MCF 10A (cell line): ENCODE results near the gene TMCC1. TPM values are rescaled to one million over a fixed set of nuclear protein-coding genes. Genes with fewer than 3 reads are reported as not detected.
"Not testable (repeated sequence)": the region's sequence is repeated elsewhere in the genome, so short reads cannot be mapped to it uniquely, and the experiment has no call there.

Experiments
- BruUV-seq: library from RNA; stranded (reverse); fragments of 400-500 nt; replicated peaks from 2 replicates; lab custom pipeline; 2021; lab: Mats Ljungman, UMichigan
- CTCF ChIA-PET: fragments of 300-600 bp; sonication (Branson Sonifier 250); formaldehyde crosslinking; extraction: SDS; loops from one replicate; lab custom pipeline; 2021; ENCODE audit warnings: antibody characterized with exemption, inconsistent platforms; lab: Yijun Ruan, JAX
- POLR2A ChIA-PET: fragments of 300-600, 350-650 bp; sonication (Branson Sonifier 250); formaldehyde crosslinking; extraction: SDS; loops from one replicate; lab custom pipeline; 2020; ENCODE audit warnings: antibody characterized with exemption, inconsistent platforms; lab: Yijun Ruan, JAX
- DNase-seq: peaks from one replicate; pipeline ENCODE4 v3.0.0-alpha.2; 2018; ENCODE audit not compliant: unreplicated experiment
- H3K27ac Mint-ChIP-seq: one replicate; pipeline ENCODE4 v1.8.0; 2022; ENCODE audit warnings: mild to moderate bottlenecking, low read depth, mixed read lengths; ENCODE audit not compliant: unreplicated experiment
- H3K27me3 Mint-ChIP-seq: one replicate; pipeline ENCODE4 v1.8.0; 2022; ENCODE audit warnings: mixed read lengths; ENCODE audit not compliant: insufficient read depth, unreplicated experiment
- H3K36me3 Mint-ChIP-seq: one replicate; pipeline ENCODE4 v1.8.0; 2022; ENCODE audit warnings: mild to moderate bottlenecking, moderate library complexity, mixed read lengths; ENCODE audit not compliant: insufficient read depth, unreplicated experiment
- H3K4me1 Mint-ChIP-seq: one replicate; pipeline ENCODE4 v1.8.0; 2022; ENCODE audit warnings: mixed read lengths; ENCODE audit not compliant: insufficient read depth, unreplicated experiment
- H3K4me3 Mint-ChIP-seq: one replicate; pipeline ENCODE4 v1.8.0; 2022; ENCODE audit warnings: mild to moderate bottlenecking, moderate library complexity, mixed read lengths; ENCODE audit not compliant: unreplicated experiment
- H3K9me3 Mint-ChIP-seq: one replicate; pipeline ENCODE4 v1.8.0; 2022; ENCODE audit warnings: mixed read lengths; ENCODE audit not compliant: unreplicated experiment
- CTCF ChIP-seq: fragments of 200-600 bp; IDR thresholded peaks from one replicate; pipeline ENCODE4 v1.8.0; 2022; ENCODE audit warnings: antibody characterized with exemption, mild to moderate bottlenecking; ENCODE audit not compliant: unreplicated experiment
- intact Hi-C: fragments of 100-400 bp; cut with micrococcal nuclease; formaldehyde crosslinking; loops from 2 replicates; pipeline ENCODE4 v1.14.1; 2022
- total RNA-seq: library from RNA; stranded (reverse); gene quantifications from 2 replicates; pipeline ENCODE4 v1.2.3, GENCODE V29; 2022

Gene TMCC1
- total RNA-seq, 1 experiment from 2014 or later, result 31.2 TPM

- no peak overlapping the region for H3K4me3 Mint-ChIP-seq
These were observed 135.2 kb downstream of the TMCC1 start for GRCh38 chr3:129758306-129758705.

DNA sequence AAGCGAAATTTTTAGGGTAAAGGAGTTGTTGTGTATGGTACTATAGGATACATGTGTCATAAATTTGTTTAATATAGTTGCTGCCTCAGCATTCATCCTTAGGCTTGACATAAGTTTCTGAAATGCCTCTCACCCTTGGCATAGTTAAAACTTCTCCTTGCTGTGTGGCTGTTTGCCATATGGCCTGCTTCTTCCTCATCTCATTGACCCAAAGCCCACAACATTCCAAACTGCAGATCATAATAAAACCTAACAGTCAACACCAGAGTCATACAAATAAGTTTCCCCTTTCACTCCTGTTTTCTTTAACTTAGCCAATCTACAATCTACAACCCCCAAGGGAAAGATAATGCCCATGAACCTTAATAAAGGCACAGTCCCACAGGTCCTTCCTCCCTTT, 136.6 kb downstream of the TMCC1 start:
- no peak for DNase-seq
- no peak for TF ChIP-seq CTCF
- H3K4me3 Mint-ChIP-seq, result no peak overlapping the region
- H3K27ac Mint-ChIP-seq, result no peak overlapping the region
- no peaks in the 10 kb centered on the region for H3K27me3 Mint-ChIP-seq
- no TSS peak for BruUV-seq
- ChIA-PET CTCF (interaction anchor here (0.6 kb wide), 3 partner anchors 10 to 111 kb away, joined by 3 to 5 read pairs (median 3); no protein-coding TSS in a partner anchor), POLR2A (no interaction called here)
- intact Hi-C loops, result no loop called here
- peaks cover 9% of the 10 kb centered on the region for H3K9me3 Mint-ChIP-seq
- H3K36me3 Mint-ChIP-seq, result peaks cover 13% of the 10 kb centered on the region
- H3K4me1 Mint-ChIP-seq, result peaks cover 7% of the 10 kb centered on the region

More at GRCh38 chr3:129758306-129758705, 135.2 kb downstream of the TMCC1 start:
- no peak overlapping the region for H3K27ac Mint-ChIP-seq
- TF ChIP-seq CTCF, result no peak
- peaks cover 7% of the 10 kb centered on the region for H3K4me1 Mint-ChIP-seq
- POLR2A ChIA-PET, result interaction anchor here (1.1 kb wide), 1 partner anchor 14 kb away, joined by 3 read pairs; no protein-coding TSS in a partner anchor
- BruUV-seq, result no TSS peak
- peaks cover 5% of the 10 kb centered on the region for H3K36me3 Mint-ChIP-seq
- CTCF ChIA-PET, result no interaction called here
- DNase-seq, result no peak
- H3K9me3 Mint-ChIP-seq, result no peaks in the 10 kb centered on the region
- H3K27me3 Mint-ChIP-seq, result no peaks in the 10 kb centered on the region
- intact Hi-C loops, result no loop called here

DNA sequence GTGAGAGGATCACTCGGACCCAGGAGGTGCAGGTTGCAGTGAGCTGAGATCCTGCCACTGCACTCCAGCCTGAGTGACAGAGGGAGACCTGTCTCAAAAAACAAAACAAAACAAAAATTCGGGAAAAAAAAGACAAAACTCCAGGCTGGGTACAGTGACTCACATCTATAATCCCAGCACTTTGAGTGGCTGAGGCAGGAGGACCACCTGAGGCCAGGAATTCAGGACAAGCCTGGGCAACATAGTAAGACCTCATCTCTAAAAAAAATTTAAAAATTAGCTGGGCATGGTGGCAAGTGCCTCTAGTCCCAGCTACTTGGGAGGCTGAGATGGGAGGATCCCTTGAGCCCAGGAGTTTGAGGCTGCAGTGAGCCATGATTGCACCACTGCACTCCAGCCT, 142.4 kb downstream of the TMCC1 start:
- CTCF ChIA-PET, H3K4me1 Mint-ChIP-seq, H3K27me3 Mint-ChIP-seq, H3K36me3 Mint-ChIP-seq, H3K9me3 Mint-ChIP-seq, H3K4me3 Mint-ChIP-seq, POLR2A ChIA-PET, DNase-seq, intact Hi-C loops, H3K27ac Mint-ChIP-seq, BruUV-seq: not testable (repeated sequence)

DNA sequence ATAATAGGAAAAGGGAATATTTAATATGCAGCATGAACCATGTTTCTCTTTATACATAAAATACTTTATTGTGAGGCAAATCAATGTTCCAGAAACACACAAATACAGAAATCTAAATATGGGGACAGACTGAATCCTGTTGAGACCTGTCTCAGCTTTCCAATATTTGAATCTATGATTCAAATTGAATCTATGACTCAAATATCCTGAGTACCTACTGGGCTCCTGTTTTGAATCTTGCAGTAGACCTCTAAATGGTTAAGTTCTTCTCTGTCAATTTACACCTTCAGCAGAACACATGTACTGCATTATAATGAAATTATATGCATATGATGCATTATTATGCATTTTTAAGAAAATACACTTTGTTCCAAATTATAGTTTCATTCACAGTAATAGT, 143.8 kb downstream of the TMCC1 start:
- BruUV-seq, result no TSS peak
- CTCF ChIA-PET, result interaction anchor here (0.6 kb wide), 1 partner anchor 100 kb away, joined by 3 read pairs; no protein-coding TSS in a partner anchor

More for the DNA sequence above, 143.8 kb downstream of the TMCC1 start:
- peaks cover 9% of the 10 kb centered on the region for H3K9me3 Mint-ChIP-seq
- peaks cover 5% of the 10 kb centered on the region for H3K4me1 Mint-ChIP-seq
- POLR2A ChIA-PET, result interaction anchor here (0.8 to 2.7 kb wide), 3 partner anchors 26 to 50 kb away, joined by 3 to 10 read pairs (median 4); no protein-coding TSS in a partner anchor
- TF ChIP-seq CTCF, result no peak
- H3K27ac Mint-ChIP-seq, result no peak overlapping the region
- DNase-seq, result peak; percentile 6
- intact Hi-C loops, result no loop called here
- no peaks in the 10 kb centered on the region for H3K27me3 Mint-ChIP-seq
- peaks cover 8% of the 10 kb centered on the region for H3K36me3 Mint-ChIP-seq
- H3K4me3 Mint-ChIP-seq, result no peak overlapping the region
